ENCODE data around the gene TRMT44.
A peak's percentile ranks its signal among the peaks of the same experiment; 100 is the strongest.
"Not testable (repeated sequence)": the region's sequence is repeated elsewhere in the genome, so short reads cannot be mapped to it uniquely, and the experiment has no call there.

The TRMT44 gene

GRCh38 chr4:8417071-8417614 is 23.4 kb upstream of the TRMT44 start:
- Histone ChIP-seq H3K4me1 (ENCODE audit: control insufficient read depth, insufficient read depth, low read length, poor library complexity, severe bottlenecking) (no peaks in the 10 kb centered on the region), H3K27ac (ENCODE audit: insufficient read depth, low read length, poor library complexity, severe bottlenecking) (no peak overlapping the region), H3K4me3 (ENCODE audit: insufficient read depth, low read depth, low read length, poor library complexity, severe bottlenecking) (no peak overlapping the region), H3K9me3 (ENCODE audit: control insufficient read depth, low read length) (no peaks in the 10 kb centered on the region), H3K27me3 (replicated peaks; ENCODE audit: control insufficient read depth, insufficient read depth, low read length, poor library complexity, severe bottlenecking) (no peaks in the 10 kb centered on the region), H3K36me3 (ENCODE audit: control insufficient read depth, insufficient read depth, low read length) (peaks cover 15% of the 10 kb centered on the region)
- DNase-seq: no peak

- Histone ChIP-seq H3K4me1 (ENCODE audit: control insufficient read depth, insufficient read depth, low read length, poor library complexity, severe bottlenecking) (no peaks in the 10 kb centered on the region), H3K27me3 (replicated peaks; ENCODE audit: control insufficient read depth, insufficient read depth, low read length, poor library complexity, severe bottlenecking) (no peaks in the 10 kb centered on the region), H3K9me3 (ENCODE audit: control insufficient read depth, low read length) (no peaks in the 10 kb centered on the region), H3K4me3 (ENCODE audit: insufficient read depth, low read depth, low read length, poor library complexity, severe bottlenecking) (no peak overlapping the region), H3K27ac (ENCODE audit: insufficient read depth, low read length, poor library complexity, severe bottlenecking) (no peak overlapping the region), H3K36me3 (ENCODE audit: control insufficient read depth, insufficient read depth, low read length) (peaks cover 8% of the 10 kb centered on the region)
- no peak for DNase-seq
Observed at GRCh38 chr4:8419222-8420041, 21.1 kb upstream of the TRMT44 start.

- H3K27ac ChIP-seq (ENCODE audit: insufficient read depth, low read length, poor library complexity, severe bottlenecking); H3K9me3 ChIP-seq (ENCODE audit: control insufficient read depth, low read length); H3K36me3 ChIP-seq (ENCODE audit: control insufficient read depth, insufficient read depth, low read length); H3K27me3 ChIP-seq (replicated peaks; ENCODE audit: control insufficient read depth, insufficient read depth, low read length, poor library complexity, severe bottlenecking); H3K4me1 ChIP-seq (ENCODE audit: control insufficient read depth, insufficient read depth, low read length, poor library complexity, severe bottlenecking); DNase-seq; H3K4me3 ChIP-seq (ENCODE audit: insufficient read depth, low read depth, low read length, poor library complexity, severe bottlenecking): not testable (repeated sequence)
Observed at GRCh38 chr4:8420151-8420550, 20.4 kb upstream of the TRMT44 start.

- Histone ChIP-seq H3K27ac (ENCODE audit: insufficient read depth, low read length, poor library complexity, severe bottlenecking) (no peak overlapping the region), H3K4me1 (ENCODE audit: control insufficient read depth, insufficient read depth, low read length, poor library complexity, severe bottlenecking) (peaks cover 2% of the 10 kb centered on the region), H3K27me3 (replicated peaks; ENCODE audit: control insufficient read depth, insufficient read depth, low read length, poor library complexity, severe bottlenecking) (no peaks in the 10 kb centered on the region), H3K36me3 (ENCODE audit: control insufficient read depth, insufficient read depth, low read length) (no peaks in the 10 kb centered on the region), H3K9me3 (ENCODE audit: control insufficient read depth, low read length) (no peaks in the 10 kb centered on the region), H3K4me3 (ENCODE audit: insufficient read depth, low read depth, low read length, poor library complexity, severe bottlenecking) (no peak overlapping the region)
- no peak for DNase-seq
Observed at GRCh38 chr4:8422327-8422726, 18.2 kb upstream of the TRMT44 start.

- DNase-seq: no peak
- H3K4me3 ChIP-seq (ENCODE audit: insufficient read depth, low read depth, low read length, poor library complexity, severe bottlenecking): no peak overlapping the region
- no peak overlapping the region for H3K27ac ChIP-seq (ENCODE audit: insufficient read depth, low read length, poor library complexity, severe bottlenecking)
- H3K4me1 ChIP-seq (ENCODE audit: control insufficient read depth, insufficient read depth, low read length, poor library complexity, severe bottlenecking): peaks cover 7% of the 10 kb centered on the region
- H3K36me3 ChIP-seq (ENCODE audit: control insufficient read depth, insufficient read depth, low read length): no peaks in the 10 kb centered on the region
- no peaks in the 10 kb centered on the region for H3K9me3 ChIP-seq (ENCODE audit: control insufficient read depth, low read length)
- H3K27me3 ChIP-seq (replicated peaks; ENCODE audit: control insufficient read depth, insufficient read depth, low read length, poor library complexity, severe bottlenecking): no peaks in the 10 kb centered on the region
Observed at GRCh38 chr4:8422786-8423185, 17.8 kb upstream of the TRMT44 start.

GRCh38 chr4:8427262-8427661 is 13.3 kb upstream of the TRMT44 start:
- Histone ChIP-seq H3K9me3 (ENCODE audit: control insufficient read depth, low read length) (no peaks in the 10 kb centered on the region), H3K4me1 (ENCODE audit: control insufficient read depth, insufficient read depth, low read length, poor library complexity, severe bottlenecking) (peaks cover 15% of the 10 kb centered on the region), H3K4me3 (ENCODE audit: insufficient read depth, low read depth, low read length, poor library complexity, severe bottlenecking) (no peak overlapping the region), H3K27me3 (replicated peaks; ENCODE audit: control insufficient read depth, insufficient read depth, low read length, poor library complexity, severe bottlenecking) (no peaks in the 10 kb centered on the region), H3K27ac (ENCODE audit: insufficient read depth, low read length, poor library complexity, severe bottlenecking) (no peak overlapping the region), H3K36me3 (ENCODE audit: control insufficient read depth, insufficient read depth, low read length) (no peaks in the 10 kb centered on the region)
- no peak for DNase-seq

GRCh38 chr4:8427761-8428287 is 12.8 kb upstream of the TRMT44 start:
- H3K27me3 ChIP-seq (replicated peaks; ENCODE audit: control insufficient read depth, insufficient read depth, low read length, poor library complexity, severe bottlenecking): no peaks in the 10 kb centered on the region
- no peak for DNase-seq
- H3K9me3 ChIP-seq (ENCODE audit: control insufficient read depth, low read length): no peaks in the 10 kb centered on the region
- peak overlapping the region; percentile 61 for H3K27ac ChIP-seq (ENCODE audit: insufficient read depth, low read length, poor library complexity, severe bottlenecking)
- H3K36me3 ChIP-seq (ENCODE audit: control insufficient read depth, insufficient read depth, low read length): no peaks in the 10 kb centered on the region
- peaks cover 15% of the 10 kb centered on the region for H3K4me1 ChIP-seq (ENCODE audit: control insufficient read depth, insufficient read depth, low read length, poor library complexity, severe bottlenecking)
- peak overlapping the region; percentile 93 for H3K4me3 ChIP-seq (ENCODE audit: insufficient read depth, low read depth, low read length, poor library complexity, severe bottlenecking)

GRCh38 chr4:8428288-8429097 is 12.1 kb upstream of the TRMT44 start:
- peak; percentile 88 to 89 (median 89) for DNase-seq
- H3K36me3 ChIP-seq (ENCODE audit: control insufficient read depth, insufficient read depth, low read length): no peaks in the 10 kb centered on the region
- H3K4me1 ChIP-seq (ENCODE audit: control insufficient read depth, insufficient read depth, low read length, poor library complexity, severe bottlenecking): peaks cover 15% of the 10 kb centered on the region
- H3K4me3 ChIP-seq (ENCODE audit: insufficient read depth, low read depth, low read length, poor library complexity, severe bottlenecking): peak overlapping the region; percentile 93
- no peaks in the 10 kb centered on the region for H3K27me3 ChIP-seq (replicated peaks; ENCODE audit: control insufficient read depth, insufficient read depth, low read length, poor library complexity, severe bottlenecking)
- no peaks in the 10 kb centered on the region for H3K9me3 ChIP-seq (ENCODE audit: control insufficient read depth, low read length)
- H3K27ac ChIP-seq (ENCODE audit: insufficient read depth, low read length, poor library complexity, severe bottlenecking): peak overlapping the region; percentile 61

GRCh38 chr4:8431553-8431952 is 9.0 kb upstream of the TRMT44 start:
- H3K36me3 ChIP-seq (ENCODE audit: control insufficient read depth, insufficient read depth, low read length): no peaks in the 10 kb centered on the region
- H3K4me3 ChIP-seq (ENCODE audit: insufficient read depth, low read depth, low read length, poor library complexity, severe bottlenecking): no peak overlapping the region
- H3K9me3 ChIP-seq (ENCODE audit: control insufficient read depth, low read length): no peaks in the 10 kb centered on the region
- no peaks in the 10 kb centered on the region for H3K27me3 ChIP-seq (replicated peaks; ENCODE audit: control insufficient read depth, insufficient read depth, low read length, poor library complexity, severe bottlenecking)
- H3K4me1 ChIP-seq (ENCODE audit: control insufficient read depth, insufficient read depth, low read length, poor library complexity, severe bottlenecking): peaks cover 25% of the 10 kb centered on the region
- no peak for DNase-seq
- no peak overlapping the region for H3K27ac ChIP-seq (ENCODE audit: insufficient read depth, low read length, poor library complexity, severe bottlenecking)

GRCh38 chr4:8433136-8433535 is 7.4 kb upstream of the TRMT44 start:
- Histone ChIP-seq H3K27ac (ENCODE audit: insufficient read depth, low read length, poor library complexity, severe bottlenecking) (no peak overlapping the region), H3K27me3 (replicated peaks; ENCODE audit: control insufficient read depth, insufficient read depth, low read length, poor library complexity, severe bottlenecking) (no peaks in the 10 kb centered on the region), H3K4me3 (ENCODE audit: insufficient read depth, low read depth, low read length, poor library complexity, severe bottlenecking) (no peak overlapping the region), H3K9me3 (ENCODE audit: control insufficient read depth, low read length) (no peaks in the 10 kb centered on the region), H3K4me1 (ENCODE audit: control insufficient read depth, insufficient read depth, low read length, poor library complexity, severe bottlenecking) (peaks cover 16% of the 10 kb centered on the region), H3K36me3 (ENCODE audit: control insufficient read depth, insufficient read depth, low read length) (no peaks in the 10 kb centered on the region)
- DNase-seq: no peak

All from effector memory CD4-positive, alpha-beta T cell (primary cell).